Fibroblast of skin of scalp (primary cell): ENCODE measurements around the gene TRIM32.
"Not testable (repeated sequence)": the region's sequence is repeated elsewhere in the genome, so short reads cannot be mapped to it uniquely, and the experiment has no call there.

Experiments
- DNase-seq: peaks from one replicate; pipeline ENCODE4 v3.0.0-alpha.2; 2013

Gene TRIM32

DNA sequence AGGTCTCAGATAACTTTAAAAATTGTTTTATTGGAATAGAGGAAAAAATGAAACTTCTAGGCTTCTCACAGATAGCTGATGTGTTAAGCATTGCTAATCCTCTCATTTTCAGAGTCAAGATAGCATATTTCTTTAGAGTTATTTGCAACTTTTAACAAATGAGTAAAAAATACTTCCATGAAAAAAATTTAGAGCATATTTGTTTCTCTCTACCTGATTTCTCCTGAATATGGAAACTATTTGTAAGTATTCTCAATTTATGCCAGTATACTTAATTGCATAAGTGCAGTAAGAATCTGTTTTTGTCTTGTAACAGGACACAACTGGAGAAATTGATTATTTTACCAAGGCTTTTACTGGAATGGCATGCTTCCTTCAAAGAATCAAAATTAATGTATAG, 3.6 kb upstream of the TRIM32 start:
- no peak for DNase-seq

DNA sequence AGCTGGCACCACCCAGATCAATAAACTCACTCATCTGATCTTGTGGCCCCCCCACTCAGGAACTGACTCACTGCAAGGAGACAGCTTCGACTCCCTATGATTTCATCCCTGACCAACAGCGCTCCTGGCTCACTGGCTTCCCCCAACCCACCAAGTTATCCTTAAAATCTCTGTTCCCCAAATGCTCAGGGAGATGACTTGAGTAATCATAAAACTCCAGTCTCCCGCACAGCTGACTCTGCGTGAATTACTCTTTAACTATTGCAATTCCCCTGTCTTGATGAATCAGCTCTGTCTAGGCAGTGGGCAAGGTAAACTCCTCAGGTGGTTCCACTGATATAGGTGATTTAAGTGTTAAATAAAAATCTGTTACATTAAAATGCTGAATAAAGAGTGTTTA, 1.9 kb upstream of the TRIM32 start:
- DNase-seq: no peak

GRCh38 chr9:116686135-116686534, 970 bp upstream of the TRIM32 start:
- DNase-seq: no peak

DNA sequence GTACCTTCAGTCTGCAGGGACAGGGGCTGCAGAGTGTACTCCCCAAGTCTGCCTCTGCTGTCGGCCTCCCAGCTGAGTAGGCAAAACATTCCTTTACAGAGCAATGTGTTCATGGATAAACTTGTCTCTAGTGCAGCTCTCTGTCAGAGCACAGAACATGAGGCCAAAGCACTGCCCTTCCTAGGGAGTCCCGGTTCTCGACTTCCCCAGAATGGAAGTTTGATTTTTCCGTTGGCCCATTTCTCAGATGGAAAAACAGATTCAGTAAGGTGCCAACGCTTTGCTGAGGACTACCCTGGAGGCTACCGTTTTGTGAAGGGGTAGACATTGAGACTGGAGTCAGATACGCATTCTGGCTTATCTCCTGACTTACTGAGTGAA, 422 bp upstream of the TRIM32 start:
- DNase-seq: peak; percentile 12

GRCh38 chr9:116687754-116688135, 640 bp downstream of the TRIM32 start:
- DNase-seq: no peak

DNA sequence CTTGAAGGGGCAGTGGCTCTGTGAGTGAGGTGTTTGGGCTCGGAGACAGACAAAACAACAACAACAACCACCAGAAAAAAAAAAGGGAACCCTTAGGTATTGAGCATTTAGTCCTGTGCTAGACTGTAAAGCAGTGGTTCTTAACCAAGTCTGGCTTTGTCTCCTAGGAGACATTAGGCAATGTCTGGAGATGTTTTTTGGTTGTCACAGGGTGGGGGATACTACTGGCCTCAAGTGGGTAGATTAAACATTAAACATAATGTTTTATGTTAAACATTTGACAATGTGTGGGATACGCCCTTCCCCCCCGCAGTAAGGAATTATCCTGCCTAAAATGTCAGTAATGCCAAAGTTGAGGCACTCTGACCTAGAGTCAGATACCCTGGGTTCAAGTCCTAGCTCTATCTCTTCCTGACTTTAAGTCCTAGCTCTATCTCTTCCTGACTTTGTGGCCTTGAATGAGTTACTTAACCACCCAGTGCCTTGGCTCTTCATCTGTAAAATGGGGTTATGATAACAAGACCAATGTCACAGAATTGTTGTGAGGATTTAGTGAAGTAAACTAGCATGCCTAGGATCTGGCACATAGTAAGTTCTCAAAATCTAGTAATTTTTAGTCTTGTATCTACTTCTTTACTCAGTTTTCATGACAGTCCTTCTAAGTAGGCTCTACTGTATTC, 1.8 kb downstream of the TRIM32 start:
- peak; percentile 24 for DNase-seq

DNA sequence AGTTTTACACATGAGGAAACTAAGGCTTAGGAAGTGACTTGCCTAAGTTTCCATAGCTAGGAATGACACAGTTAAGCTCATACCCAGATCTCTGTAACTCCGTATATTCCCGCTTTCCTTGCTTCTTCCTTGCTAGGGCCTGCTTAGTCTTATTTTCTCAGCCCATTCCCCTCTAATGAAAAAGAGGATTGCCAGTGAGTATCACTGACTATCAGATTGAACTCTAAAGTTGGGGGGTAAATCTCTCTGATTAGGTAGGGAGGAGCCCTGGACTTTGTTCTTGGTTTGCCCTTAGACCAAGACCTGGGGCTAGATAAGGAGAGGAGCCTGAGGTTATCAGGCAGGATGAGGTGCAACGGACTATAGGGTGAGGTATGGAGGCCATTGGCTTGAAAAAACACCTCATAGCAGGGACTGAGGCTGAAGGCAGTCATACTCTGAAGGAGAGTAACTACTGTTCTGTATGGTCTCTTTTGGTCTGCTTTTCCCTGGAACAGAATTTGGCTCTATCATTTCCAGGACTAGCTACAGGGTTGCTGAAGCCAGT, 2.5 kb downstream of the TRIM32 start:
- DNase-seq: no peak

- not testable (repeated sequence) for DNase-seq
Observed at GRCh38 chr9:116690805-116691204, 3.7 kb downstream of the TRIM32 start.

- no peak for DNase-seq
Observed at GRCh38 chr9:116691607-116692006, 4.5 kb downstream of the TRIM32 start.

GRCh38 chr9:116692616-116693015, 5.5 kb downstream of the TRIM32 start:
- DNase-seq: no peak

DNA sequence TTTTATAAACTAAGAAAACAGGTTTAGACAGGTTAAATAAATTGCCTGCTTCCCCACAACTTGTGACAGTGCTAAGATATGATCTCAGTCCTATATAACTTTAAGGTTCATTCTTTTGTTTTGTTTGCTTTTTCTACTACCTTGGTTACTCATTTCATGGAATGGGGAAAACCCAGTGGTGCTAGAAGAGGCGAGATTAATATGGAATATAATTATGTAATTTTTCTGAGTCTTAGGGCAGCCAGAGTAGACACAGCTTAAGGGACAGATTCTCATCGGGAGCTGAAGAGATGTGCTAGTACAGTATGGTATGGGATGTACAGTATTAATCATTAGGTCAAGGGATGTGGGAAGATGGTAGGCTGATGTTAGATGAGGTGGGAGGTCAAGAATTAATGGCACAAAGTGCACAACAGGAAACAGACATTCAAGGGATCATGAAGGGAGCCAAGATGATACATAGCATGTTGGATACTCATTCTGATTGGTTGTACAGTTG, 6.2 kb downstream of the TRIM32 start:
- peak; percentile 19 for DNase-seq

- peak; percentile 33 for DNase-seq
Observed at GRCh38 chr9:116694785-116695291, 7.7 kb downstream of the TRIM32 start.

GRCh38 chr9:116695438-116695837, 8.3 kb downstream of the TRIM32 start:
- no peak for DNase-seq

GRCh38 chr9:116697362-116697761, 10.3 kb downstream of the TRIM32 start:
- peak; percentile 95 for DNase-seq

- DNase-seq: no peak
Observed at GRCh38 chr9:116697887-116698286, 10.8 kb downstream of the TRIM32 start.

- DNase-seq: no peak
Observed at GRCh38 chr9:116700279-116700678, 13.2 kb downstream of the TRIM32 start.

DNA sequence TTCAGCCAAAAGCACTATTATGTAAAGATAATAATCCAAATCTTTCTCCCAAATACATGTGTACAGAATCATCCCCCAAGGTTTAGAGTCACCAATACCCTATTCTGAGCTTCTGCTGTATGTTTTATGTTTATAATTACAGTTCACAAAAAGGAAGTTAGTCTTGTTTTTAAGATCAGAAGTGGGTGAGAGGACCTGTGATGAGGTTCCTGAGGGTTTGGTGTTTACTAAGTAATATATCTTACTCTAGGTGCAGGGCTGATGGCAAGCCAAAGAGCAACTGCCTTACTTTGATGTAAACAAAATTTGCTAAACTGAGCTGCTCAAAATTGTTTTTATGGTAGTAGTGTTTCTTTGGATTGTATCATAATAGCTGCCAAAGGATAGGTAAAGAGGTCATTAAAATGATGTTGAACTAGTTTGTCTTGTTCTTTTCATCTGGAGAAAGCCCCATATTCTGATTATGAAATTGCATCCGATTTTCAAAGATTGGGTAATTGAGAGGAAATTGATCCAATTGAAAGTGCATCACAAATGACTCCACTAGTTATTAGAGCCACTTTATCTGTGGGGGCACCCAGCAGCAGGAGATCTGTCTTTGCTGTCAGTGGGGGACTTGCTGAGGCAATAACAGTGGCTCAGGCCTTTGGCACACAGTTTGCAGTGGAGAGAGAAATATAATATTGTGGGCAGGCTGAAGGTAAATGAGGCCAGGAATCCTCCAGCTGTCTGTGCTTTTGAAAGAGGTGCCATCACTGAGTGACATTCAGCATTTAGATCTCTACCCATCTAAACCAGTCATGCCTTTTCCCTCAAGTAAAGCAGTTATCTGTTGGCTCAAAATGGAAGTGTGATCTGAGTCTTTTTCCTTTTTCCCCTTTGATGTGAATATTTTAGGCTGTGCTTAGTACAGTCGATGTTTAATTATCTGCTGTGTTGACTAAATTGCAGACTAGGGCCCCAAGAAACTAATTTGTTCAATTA, 14.1 kb downstream of the TRIM32 start:
- DNase-seq: no peak

DNA sequence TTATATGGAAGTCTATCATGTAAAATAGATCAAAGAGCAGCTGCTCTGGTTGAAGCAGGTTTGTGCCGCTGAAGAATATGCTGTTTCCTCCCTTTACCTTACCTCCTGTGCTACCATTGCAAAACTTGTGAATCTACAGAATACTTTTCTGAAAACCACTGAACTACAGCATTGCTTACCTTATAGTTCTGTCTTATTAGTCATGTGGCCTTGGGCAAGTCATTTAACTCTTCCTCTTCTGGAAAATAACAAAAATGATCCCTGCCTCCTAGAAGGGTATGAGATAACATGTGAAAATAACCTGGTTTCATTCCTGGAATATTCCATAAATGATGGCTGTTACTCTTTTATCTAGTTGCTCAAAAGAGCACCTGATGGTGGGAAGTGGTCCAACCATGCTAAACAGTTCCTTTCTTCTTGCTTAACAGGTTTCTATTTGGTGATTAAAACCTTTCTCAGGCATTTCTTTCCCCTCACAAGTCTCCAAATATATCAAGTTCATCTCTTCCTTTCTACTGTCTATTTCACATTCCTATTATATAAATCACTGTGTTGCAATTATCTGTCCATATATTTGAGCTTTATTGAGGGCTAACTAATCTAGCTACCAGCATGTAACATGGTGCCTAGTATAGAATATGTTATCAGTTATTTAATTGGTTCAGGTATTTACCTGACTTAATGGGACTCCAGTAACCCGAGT, 15.0 kb downstream of the TRIM32 start:
- DNase-seq: peak; percentile 25

- DNase-seq: no peak
Observed at GRCh38 chr9:116703634-116704033, 16.5 kb downstream of the TRIM32 start.

DNA sequence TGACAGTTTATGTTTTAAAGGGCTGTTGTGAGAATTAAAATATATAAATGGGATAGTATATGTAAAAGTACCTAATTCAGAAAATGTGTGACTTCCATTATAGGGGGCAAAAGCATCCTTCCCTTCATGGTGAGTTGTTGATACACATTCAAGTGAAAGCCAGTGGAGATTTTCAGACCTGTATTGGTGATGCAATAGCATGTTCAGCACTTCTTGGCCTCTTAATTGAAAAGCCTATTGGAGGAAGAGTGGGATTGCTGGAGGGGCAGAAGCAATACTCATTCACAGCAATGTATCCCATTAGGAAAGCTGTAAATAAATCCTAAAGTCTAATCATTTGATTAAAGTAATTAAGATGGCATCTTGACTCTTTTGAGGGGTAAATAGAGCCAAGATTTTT, 17.4 kb downstream of the TRIM32 start:
- no peak for DNase-seq

- DNase-seq: no peak
Observed at GRCh38 chr9:116705531-116705930, 18.4 kb downstream of the TRIM32 start.
